Adrenal gland (tissue), 5 donors: ENCODE measurements around the gene ZXDC.

Experiments used
- CTCF ChIP-seq, 6 experiments: fragments of 450-650 bp in 4 of 6; fragments of 200-600 bp in 2 of 6; sonication (generic) in 1 of 6; IDR thresholded peaks; 1 replicate in 5 of 6; 2 replicates in 1 of 6; pipeline versions ENCODE4 v1.5.1 to v1.8.0; 2016 to 2021; ENCODE audit warnings: antibody characterized with exemption in 6 of 6, mild to moderate bottlenecking in 2 of 6, moderate library complexity in 1 of 6
- POLR2A ChIP-seq, 2 donors: fragments of 450-650 bp; IDR thresholded peaks; one replicate each; pipeline ENCODE4 v1.6.1; 2017; ENCODE audit warnings: antibody characterized with exemption in 2 of 2, mild to moderate bottlenecking in 2 of 2, moderate library complexity in 1 of 2
- donor health status: DM: no; HTN: no; CAD: no.

GRCh38 chr3:126515066-126515706 lies 39.5 kb upstream of the ZXDC start:
- TF ChIP-seq CTCF (IDR thresholded peaks at IDR 0.05) (no peak), POLR2A (IDR thresholded peaks at IDR 0.05) (no peak)
